Endothelial cell (in vitro differentiated cells): ENCODE data around the gene HNF4A. TPM values are rescaled to one million over a fixed set of nuclear protein-coding genes. Genes with fewer than 3 reads are reported as not detected.
A peak's percentile ranks its signal among the peaks of the same experiment; 100 is the strongest.

ENCODE experiments used
- DNase-seq: peaks from one replicate; pipeline ENCODE4 v3.0.0; 2021; ENCODE audit warnings: low spot score
- H3K27ac Mint-ChIP-seq: one replicate; pipeline ENCODE4 v1.8.0; 2021; ENCODE audit warnings: mixed read lengths, inconsistent platforms; ENCODE audit not compliant: unreplicated experiment
- H3K27me3 Mint-ChIP-seq: one replicate; pipeline ENCODE4 v1.8.0; 2021; ENCODE audit warnings: mild to moderate bottlenecking, moderate library complexity, mixed read lengths, inconsistent platforms; ENCODE audit not compliant: unreplicated experiment
- H3K36me3 Mint-ChIP-seq: one replicate; pipeline ENCODE4 v1.8.0; 2021; ENCODE audit warnings: mild to moderate bottlenecking, low read depth, mixed read lengths, inconsistent platforms; ENCODE audit not compliant: unreplicated experiment
- H3K4me1 Mint-ChIP-seq: one replicate; pipeline ENCODE4 v1.8.0; 2021; ENCODE audit warnings: mild to moderate bottlenecking, mixed read lengths, inconsistent platforms; ENCODE audit not compliant: unreplicated experiment
- H3K4me3 Mint-ChIP-seq: one replicate; pipeline ENCODE4 v1.8.0; 2021; ENCODE audit warnings: mild to moderate bottlenecking, mixed read lengths, inconsistent platforms; ENCODE audit not compliant: unreplicated experiment
- H3K9me3 Mint-ChIP-seq: one replicate; pipeline ENCODE4 v1.8.0; 2021; ENCODE audit warnings: mixed read lengths, inconsistent platforms; ENCODE audit not compliant: unreplicated experiment
- CTCF ChIP-seq: fragments of 200-600 bp; sonication (generic); IDR thresholded peaks from one replicate; pipeline ENCODE4 v1.5.0; 2021; ENCODE audit warnings: antibody characterized with exemption; ENCODE audit not compliant: unreplicated experiment
- total RNA-seq: library from RNA; stranded (reverse); fragmentation: NEBNext Ultra II Directional; extraction: Animal tissue kit (Norgen Biotek cat#: 25700); gene quantifications from one replicate; pipeline ENCODE4 v1.2.1, GENCODE V29; 2021; ENCODE audit not compliant: unreplicated experiment

The HNF4A gene
- total RNA-seq, 1 donor from 2014 or later = not detected

GRCh38 chr20:44475372-44475693 lies 119.8 kb downstream of the HNF4A start:
- no peaks in the 10 kb centered on the region for H3K9me3 Mint-ChIP-seq
- peak overlapping the region; percentile 90 for H3K4me3 Mint-ChIP-seq
- H3K4me1 Mint-ChIP-seq = peaks cover 12% of the 10 kb centered on the region
- no peak for TF ChIP-seq CTCF
- peaks cover 1% of the 10 kb centered on the region for H3K36me3 Mint-ChIP-seq
- no peak overlapping the region for H3K27ac Mint-ChIP-seq
- peaks cover 8% of the 10 kb centered on the region for H3K27me3 Mint-ChIP-seq
- no peak for DNase-seq

GRCh38 chr20:44475694-44476560 lies 120.4 kb downstream of the HNF4A start, which contains the start of gene TTPAL:
Gene TTPAL, plus strand, starts transcription at chr20:44475874. Its CDS starts 4,126 bp downstream, at chr20:44480000.
- peaks cover 6% of the 10 kb centered on the region for H3K36me3 Mint-ChIP-seq
- H3K4me3 Mint-ChIP-seq = peak within 1 kb of the TSS; percentile 90
- DNase-seq = peak; percentile 87
- H3K9me3 Mint-ChIP-seq = no peaks in the 10 kb centered on the region
- TF ChIP-seq CTCF = no peak
- no peak within 1 kb of the TSS for H3K27ac Mint-ChIP-seq
- peaks cover 12% of the 10 kb centered on the region for H3K4me1 Mint-ChIP-seq
- H3K27me3 Mint-ChIP-seq = peaks cover 8% of the 10 kb centered on the region

GRCh38 chr20:44477151-44477550 lies 121.7 kb downstream of the HNF4A start:
- TF ChIP-seq CTCF = no peak
- Mint-ChIP-seq H3K4me3 (peak overlapping the region; percentile 22), H3K27me3 (peaks cover 8% of the 10 kb centered on the region), H3K4me1 (peaks cover 12% of the 10 kb centered on the region), H3K36me3 (peaks cover 14% of the 10 kb centered on the region), H3K9me3 (no peaks in the 10 kb centered on the region), H3K27ac (no peak overlapping the region)
- no peak for DNase-seq

GRCh38 chr20:44478206-44478605 lies 122.7 kb downstream of the HNF4A start:
- no peaks in the 10 kb centered on the region for H3K9me3 Mint-ChIP-seq
- H3K36me3 Mint-ChIP-seq = peaks cover 14% of the 10 kb centered on the region
- peaks cover 12% of the 10 kb centered on the region for H3K4me1 Mint-ChIP-seq
- H3K27ac Mint-ChIP-seq = no peak overlapping the region
- no peak for TF ChIP-seq CTCF
- H3K27me3 Mint-ChIP-seq = peaks cover 8% of the 10 kb centered on the region
- no peak for DNase-seq
- H3K4me3 Mint-ChIP-seq = no peak overlapping the region

GRCh38 chr20:44479643-44480042 lies 124.1 kb downstream of the HNF4A start:
- no peaks in the 10 kb centered on the region for H3K9me3 Mint-ChIP-seq
- peaks cover 12% of the 10 kb centered on the region for H3K4me1 Mint-ChIP-seq
- TF ChIP-seq CTCF = no peak
- peaks cover 18% of the 10 kb centered on the region for H3K36me3 Mint-ChIP-seq
- H3K27me3 Mint-ChIP-seq = peaks cover 8% of the 10 kb centered on the region
- no peak overlapping the region for H3K27ac Mint-ChIP-seq
- H3K4me3 Mint-ChIP-seq = no peak overlapping the region
- DNase-seq = no peak
